DND-41 (cell line): ENCODE measurements around the gene LRGUK.
"Not testable (repeated sequence)": the region's sequence is repeated elsewhere in the genome, so short reads cannot be mapped to it uniquely, and the experiment has no call there.

Experiments
- ATAC-seq: fragments of 200-7000 bp; cut with Tn5 transposase; 3 replicates; pipeline ENCODE4 v1.9.1; 2021; ENCODE audit warnings: low read depth; ENCODE audit not compliant: insufficient read depth
- DNase-seq: peaks from one replicate; pipeline ENCODE4 v3.0.0-alpha.2; 2020
- H2AFZ ChIP-seq: 2 replicates; pipeline ENCODE4 v1.6.0; 2012; ENCODE audit warnings: low read depth, low read length
- H3K27ac ChIP-seq: 2 replicates; pipeline ENCODE4 v1.5.1; 2012; ENCODE audit warnings: low read length, inconsistent platforms
- H3K27me3 ChIP-seq: fragments of 200-600 bp; sonication (generic); 2 replicates; pipeline ENCODE4 v1.6.0; 2012; ENCODE audit warnings: low read length, mild to moderate bottlenecking, inconsistent platforms; ENCODE audit not compliant: insufficient read depth, poor library complexity
- H3K36me3 ChIP-seq: 2 replicates; pipeline ENCODE4 v1.5.1; 2012; ENCODE audit warnings: low read length, inconsistent platforms; ENCODE audit not compliant: insufficient read depth
- H3K4me1 ChIP-seq: 2 replicates; pipeline ENCODE4 v1.5.1; 2012; ENCODE audit warnings: mild to moderate bottlenecking, low read length; ENCODE audit not compliant: insufficient read depth
- H3K4me2 ChIP-seq: 2 replicates; pipeline ENCODE4 v1.6.0; 2012; ENCODE audit warnings: mild to moderate bottlenecking, moderate library complexity, low read length, inconsistent platforms; ENCODE audit not compliant: insufficient read depth
- H3K4me3 ChIP-seq, 2 experiments: fragments of 200-600 bp in 1 of 2; shearing (Covaris generic) in 1 of 2; 2 replicates each; pipeline ENCODE4 v1.5.1; 2012 to 2016; ENCODE audit warnings: inconsistent platforms in 2 of 2, low read length in 2 of 2, mild to moderate bottlenecking in 2 of 2, low read depth in 1 of 2, moderate library complexity in 1 of 2
- H3K79me2 ChIP-seq: 2 replicates; pipeline ENCODE4 v1.6.0; 2012; ENCODE audit warnings: low read length, inconsistent platforms; ENCODE audit not compliant: insufficient read depth
- H3K9ac ChIP-seq: 2 replicates; pipeline ENCODE4 v1.6.0; 2012; ENCODE audit warnings: low read depth, mild to moderate bottlenecking, inconsistent platforms, low read length, moderate library complexity
- H3K9me3 ChIP-seq: 2 replicates; pipeline ENCODE4 v1.5.1; 2012; ENCODE audit warnings: low read length, moderate library complexity, mild to moderate bottlenecking, inconsistent platforms; ENCODE audit not compliant: insufficient read depth, severe bottlenecking
- H4K20me1 ChIP-seq: 2 replicates; pipeline ENCODE4 v1.6.0; 2012; ENCODE audit warnings: low read length; ENCODE audit not compliant: insufficient read depth
- EZH2 ChIP-seq: IDR thresholded peaks from 3 replicates; pipeline ENCODE4 v1.6.1; 2012; ENCODE audit warnings: borderline replicate concordance, low read depth, mild to moderate bottlenecking, moderate library complexity, low read length, inconsistent platforms; ENCODE audit not compliant: severe bottlenecking
- TF ChIP-seq, protein P1 (sequence below): IDR thresholded peaks from 2 replicates; pipeline ENCODE4 v1.5.1; 2012; ENCODE audit warnings: borderline replicate concordance, low read length, moderate library complexity, mild to moderate bottlenecking; ENCODE audit not compliant: poor library complexity, severe bottlenecking; ENCODE audit errors: extremely low read depth

The LRGUK gene, protein sequence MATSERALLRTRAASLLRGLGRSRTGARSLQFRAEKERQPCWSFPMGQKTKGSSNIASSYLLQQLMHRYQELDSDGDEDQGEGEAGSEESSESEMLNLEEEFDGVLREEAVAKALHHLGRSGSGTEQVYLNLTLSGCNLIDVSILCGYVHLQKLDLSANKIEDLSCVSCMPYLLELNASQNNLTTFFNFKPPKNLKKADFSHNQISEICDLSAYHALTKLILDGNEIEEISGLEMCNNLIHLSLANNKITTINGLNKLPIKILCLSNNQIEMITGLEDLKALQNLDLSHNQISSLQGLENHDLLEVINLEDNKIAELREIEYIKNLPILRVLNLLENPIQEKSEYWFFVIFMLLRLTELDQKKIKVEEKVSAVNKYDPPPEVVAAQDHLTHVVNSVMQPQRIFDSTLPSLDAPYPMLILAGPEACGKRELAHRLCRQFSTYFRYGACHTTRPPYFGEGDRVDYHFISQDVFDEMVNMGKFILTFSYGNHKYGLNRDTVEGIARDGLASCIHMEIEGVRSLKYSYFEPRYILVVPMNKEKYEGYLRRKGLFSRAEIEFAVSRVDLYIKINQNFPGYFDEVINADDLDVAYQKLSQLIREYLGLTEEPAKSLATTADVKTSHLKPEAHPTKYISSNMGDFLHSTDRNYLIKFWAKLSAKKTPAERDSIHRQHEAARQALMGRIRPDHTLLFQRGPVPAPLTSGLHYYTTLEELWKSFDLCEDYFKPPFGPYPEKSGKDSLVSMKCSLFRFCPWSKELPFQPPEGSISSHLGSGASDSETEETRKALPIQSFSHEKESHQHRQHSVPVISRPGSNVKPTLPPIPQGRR

GRCh38 chr7:134126966-134127848 lies at the start of gene LRGUK:
LRGUK (plus strand) TSS chr7:134127340; CDS start chr7:134127368, 28 bp downstream.
- Histone ChIP-seq H3K9ac (peak within 1 kb of the TSS; percentile 27; the same call in 1 of the 2 replicates), H3K79me2 (no peaks in the 10 kb centered on the region), H3K4me2 (peak within 1 kb of the TSS; percentile 78), H3K36me3 (no peaks in the 10 kb centered on the region), H2AFZ (peak within 1 kb of the TSS; percentile 85), H3K4me3 (peak within 1 kb of the TSS; percentile 4 to 64; a peak in 3 of 4 replicates), H3K9me3 (no peaks in the 10 kb centered on the region), H3K27ac (no peak within 1 kb of the TSS), H4K20me1 (no peaks in the 10 kb centered on the region), H3K27me3 (peaks cover 3% of the 10 kb centered on the region), H3K4me1 (peaks cover 20% of the 10 kb centered on the region)
- DNase-seq (peak; percentile 82), ATAC-seq (peak; percentile 100)
- TF ChIP-seq, protein P1, sequence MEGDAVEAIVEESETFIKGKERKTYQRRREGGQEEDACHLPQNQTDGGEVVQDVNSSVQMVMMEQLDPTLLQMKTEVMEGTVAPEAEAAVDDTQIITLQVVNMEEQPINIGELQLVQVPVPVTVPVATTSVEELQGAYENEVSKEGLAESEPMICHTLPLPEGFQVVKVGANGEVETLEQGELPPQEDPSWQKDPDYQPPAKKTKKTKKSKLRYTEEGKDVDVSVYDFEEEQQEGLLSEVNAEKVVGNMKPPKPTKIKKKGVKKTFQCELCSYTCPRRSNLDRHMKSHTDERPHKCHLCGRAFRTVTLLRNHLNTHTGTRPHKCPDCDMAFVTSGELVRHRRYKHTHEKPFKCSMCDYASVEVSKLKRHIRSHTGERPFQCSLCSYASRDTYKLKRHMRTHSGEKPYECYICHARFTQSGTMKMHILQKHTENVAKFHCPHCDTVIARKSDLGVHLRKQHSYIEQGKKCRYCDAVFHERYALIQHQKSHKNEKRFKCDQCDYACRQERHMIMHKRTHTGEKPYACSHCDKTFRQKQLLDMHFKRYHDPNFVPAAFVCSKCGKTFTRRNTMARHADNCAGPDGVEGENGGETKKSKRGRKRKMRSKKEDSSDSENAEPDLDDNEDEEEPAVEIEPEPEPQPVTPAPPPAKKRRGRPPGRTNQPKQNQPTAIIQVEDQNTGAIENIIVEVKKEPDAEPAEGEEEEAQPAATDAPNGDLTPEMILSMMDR: no peak
- no peak for TF ChIP-seq EZH2

GRCh38 chr7:134077560-134077959 lies 49.6 kb upstream of the LRGUK start:
- DNase-seq, H3K36me3 ChIP-seq, H3K4me2 ChIP-seq, ATAC-seq, H3K4me1 ChIP-seq, H4K20me1 ChIP-seq, H3K9ac ChIP-seq, H2AFZ ChIP-seq, H3K4me3 ChIP-seq, H3K27ac ChIP-seq, H3K9me3 ChIP-seq, H3K79me2 ChIP-seq, H3K27me3 ChIP-seq: not testable (repeated sequence)

DNA sequence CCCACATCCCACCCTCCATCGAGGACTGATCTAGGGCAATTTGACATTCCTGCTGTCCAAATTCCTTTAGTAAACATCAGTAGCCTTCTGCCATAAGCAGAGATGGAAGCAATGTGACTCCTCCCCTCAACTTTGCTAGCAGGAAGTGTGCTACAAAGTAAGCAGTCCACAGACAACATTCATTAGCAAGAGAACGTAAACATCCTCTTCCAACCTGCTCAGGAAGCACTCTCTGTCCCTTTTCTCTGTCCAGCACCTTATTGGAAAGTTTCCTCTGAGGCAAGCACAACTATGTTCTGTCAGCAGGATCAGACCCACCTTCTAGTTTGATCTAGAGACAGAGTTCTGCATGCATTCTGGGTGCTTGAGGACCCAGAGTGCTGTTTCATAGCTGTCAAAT lies 48.1 kb upstream of the LRGUK start:
- Histone ChIP-seq H3K4me1 (no peaks in the 10 kb centered on the region), H3K4me3 (no peak overlapping the region), H3K27ac (no peak overlapping the region), H3K79me2 (no peaks in the 10 kb centered on the region), H4K20me1 (no peaks in the 10 kb centered on the region), H3K9ac (no peak overlapping the region), H2AFZ (peak overlapping the region; percentile 29), H3K27me3 (no peaks in the 10 kb centered on the region), H3K9me3 (peaks cover 8% of the 10 kb centered on the region), H3K36me3 (no peaks in the 10 kb centered on the region), H3K4me2 (no peak overlapping the region)
- ATAC-seq (no peak), DNase-seq (no peak)
- no peak for TF ChIP-seq EZH2
- TF ChIP-seq, protein P1: no peak
